SK-N-SH treated with all-trans-retinoic acid at 6 μM for 48 hours (cell line): ENCODE measurements around the gene ZC2HC1C.

Source experiments
- ATAC-seq: fragments of 200-7000 bp; cut with Tn5 transposase; 3 replicates; pipeline ENCODE4 v1.9.1; 2020; ENCODE audit warnings: mild to moderate bottlenecking, moderate library complexity
- ARNTL ChIP-seq: fragments of 450-650 bp; formaldehyde crosslinking; IDR thresholded peaks from 2 replicates; pipeline ENCODE4 v1.5.0; 2020; ENCODE audit warnings: low read depth, mild to moderate bottlenecking, moderate library complexity, borderline replicate concordance
- BACH2 ChIP-seq: fragments of 250-450 bp; sonication (Bioruptor Pico); IDR thresholded peaks from 2 replicates; pipeline ENCODE4 v1.9.0; 2021; ENCODE audit warnings: mild to moderate bottlenecking, borderline replicate concordance
- CSDC2 ChIP-seq: fragments of 250-450 bp; sonication (Bioruptor Pico); IDR thresholded peaks from 2 replicates; pipeline ENCODE4 v1.5.0; 2020; ENCODE audit warnings: mild to moderate bottlenecking, moderate library complexity
- CSRNP3 ChIP-seq: fragments of 250-450 bp; sonication (Bioruptor Pico); IDR thresholded peaks from 2 replicates; pipeline ENCODE4 v1.5.1; 2021; ENCODE audit warnings: mild to moderate bottlenecking, moderate library complexity
- ISL1 ChIP-seq: fragments of 250-450 bp; sonication (Bioruptor Pico); IDR thresholded peaks from 2 replicates; pipeline ENCODE4 v2.1.2; 2022; ENCODE audit warnings: mild to moderate bottlenecking, moderate library complexity
- OSR1 ChIP-seq: fragments of 250-450 bp; sonication (Bioruptor Pico); IDR thresholded peaks from 2 replicates; pipeline ENCODE4 v1.8.0; 2022; ENCODE audit warnings: moderate library complexity, mild to moderate bottlenecking, inconsistent platforms
- PATZ1 ChIP-seq: fragments of 250-450 bp; sonication (Bioruptor Pico); IDR thresholded peaks from 2 replicates; pipeline ENCODE4 v1.8.0; 2020; ENCODE audit warnings: mild to moderate bottlenecking, moderate library complexity, borderline replicate concordance
- PPARA ChIP-seq: fragments of 250-450 bp; sonication (Bioruptor Pico); IDR thresholded peaks from 2 replicates; pipeline ENCODE4 v1.5.0; 2020; ENCODE audit warnings: mild to moderate bottlenecking, borderline replicate concordance
- RARB ChIP-seq: fragments of 250-450 bp; sonication (Bioruptor Pico); IDR thresholded peaks from 2 replicates; pipeline ENCODE4 v1.8.0; 2021; ENCODE audit warnings: mild to moderate bottlenecking, moderate library complexity
- SNAI2 ChIP-seq: fragments of 250-450 bp; sonication (Bioruptor Pico); IDR thresholded peaks from 2 replicates; pipeline ENCODE4 v1.5.0; 2020; ENCODE audit warnings: mild to moderate bottlenecking, moderate library complexity
- TCF4 ChIP-seq: fragments of 250-450 bp; sonication (Bioruptor Pico); IDR thresholded peaks from 2 replicates; pipeline ENCODE4 v1.8.0; 2021; ENCODE audit warnings: mild to moderate bottlenecking, moderate library complexity, borderline replicate concordance
- ZC3H10 ChIP-seq: fragments of 250-450 bp; sonication (Bioruptor Pico); IDR thresholded peaks from 2 replicates; pipeline ENCODE4 v1.5.1; 2021; ENCODE audit warnings: mild to moderate bottlenecking, moderate library complexity
- ZFP3 ChIP-seq: fragments of 250-450 bp; sonication (Bioruptor Pico); IDR thresholded peaks from 2 replicates; pipeline ENCODE4 v1.5.0; 2020; ENCODE audit warnings: mild to moderate bottlenecking, moderate library complexity
- ZFP30 ChIP-seq: fragments of 450-650 bp; formaldehyde crosslinking; IDR thresholded peaks from 2 replicates; pipeline ENCODE4 v1.5.0; 2022; ENCODE audit warnings: mild to moderate bottlenecking, moderate library complexity
- ZNF565 ChIP-seq: fragments of 450-650 bp; formaldehyde crosslinking; conservative IDR thresholded peaks from 2 replicates; pipeline ENCODE4 v1.5.0; 2020; ENCODE audit warnings: low read depth, mild to moderate bottlenecking, moderate library complexity
- ZNF70 ChIP-seq: fragments of 450-650 bp; formaldehyde crosslinking; IDR thresholded peaks from 2 replicates; pipeline ENCODE4 v1.5.0; 2020; ENCODE audit warnings: mild to moderate bottlenecking, moderate library complexity
- ZNF8 ChIP-seq: fragments of 450-650 bp; formaldehyde crosslinking; IDR thresholded peaks from 2 replicates; pipeline ENCODE4 v1.5.0; 2020; ENCODE audit warnings: mild to moderate bottlenecking, moderate library complexity
- TF ChIP-seq, protein P1 (sequence below): fragments of 250-450 bp; sonication (Bioruptor Pico); IDR thresholded peaks from 2 replicates; pipeline ENCODE4 v1.8.0; 2021; ENCODE audit warnings: low read depth, mild to moderate bottlenecking, moderate library complexity, borderline replicate concordance
- TF ChIP-seq, protein P2 (sequence below): fragments of 250-450 bp; sonication (Bioruptor Pico); IDR thresholded peaks from 2 replicates; pipeline ENCODE4 v1.5.0; 2020; ENCODE audit warnings: mild to moderate bottlenecking, moderate library complexity

ZC2HC1C gene

DNA sequence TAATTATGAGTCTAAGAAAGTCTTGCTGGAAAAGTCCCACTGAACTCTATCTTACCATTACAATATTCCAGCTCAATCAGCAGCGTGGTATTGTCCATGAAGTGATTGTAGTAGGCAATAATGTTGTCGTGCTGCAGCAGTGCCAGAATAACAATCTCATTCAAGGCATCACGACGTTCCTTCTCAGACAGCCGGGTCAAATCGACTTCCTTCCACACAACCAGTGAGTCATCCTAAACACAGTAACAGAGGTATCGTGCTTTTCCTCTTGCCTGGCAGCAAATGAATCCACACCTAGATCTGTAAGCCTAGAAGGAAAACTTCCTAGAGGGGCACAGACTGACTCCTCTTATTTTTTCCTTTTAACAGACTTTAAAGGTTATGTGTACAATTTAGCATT lies 54.5 kb downstream of the ZC2HC1C start (continued):
- TF ChIP-seq, protein P1, sequence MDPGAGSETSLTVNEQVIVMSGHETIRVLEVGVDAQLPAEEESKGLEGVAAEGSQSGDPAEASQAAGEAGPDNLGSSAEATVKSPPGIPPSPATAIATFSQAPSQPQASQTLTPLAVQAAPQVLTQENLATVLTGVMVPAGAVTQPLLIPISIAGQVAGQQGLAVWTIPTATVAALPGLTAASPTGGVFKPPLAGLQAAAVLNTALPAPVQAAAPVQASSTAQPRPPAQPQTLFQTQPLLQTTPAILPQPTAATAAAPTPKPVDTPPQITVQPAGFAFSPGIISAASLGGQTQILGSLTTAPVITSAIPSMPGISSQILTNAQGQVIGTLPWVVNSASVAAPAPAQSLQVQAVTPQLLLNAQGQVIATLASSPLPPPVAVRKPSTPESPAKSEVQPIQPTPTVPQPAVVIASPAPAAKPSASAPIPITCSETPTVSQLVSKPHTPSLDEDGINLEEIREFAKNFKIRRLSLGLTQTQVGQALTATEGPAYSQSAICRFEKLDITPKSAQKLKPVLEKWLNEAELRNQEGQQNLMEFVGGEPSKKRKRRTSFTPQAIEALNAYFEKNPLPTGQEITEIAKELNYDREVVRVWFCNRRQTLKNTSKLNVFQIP, result no peak
- TF ChIP-seq RARB (CRISPR knock-in tag), result no peak
- no peak for TF ChIP-seq SNAI2 (CRISPR knock-in tag)

DNA sequence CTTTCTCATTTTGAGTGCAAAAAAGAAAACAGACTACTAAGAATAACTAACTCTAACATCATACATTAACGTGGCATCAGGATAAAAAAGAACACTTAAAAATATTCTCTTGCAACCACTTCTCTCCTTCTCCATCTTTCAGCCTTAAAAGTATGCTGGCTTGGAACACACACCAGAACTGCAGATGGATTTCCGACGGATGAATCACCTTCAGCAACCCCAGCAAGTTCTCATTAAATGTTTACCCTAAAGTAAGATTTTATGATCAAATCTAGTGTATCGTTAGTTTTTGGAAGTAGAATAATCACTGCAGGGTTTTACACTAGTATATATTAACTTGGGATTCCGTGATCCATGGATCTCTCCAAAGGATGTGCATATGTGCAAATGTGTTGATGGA lies 56.2 kb downstream of the ZC2HC1C start:
- ATAC-seq, result peak; percentile 35
- TF ChIP-seq ZNF8 (CRISPR knock-in tag) (no peak), TCF4 (no peak), SNAI2 (CRISPR knock-in tag) (no peak), CSDC2 (CRISPR knock-in tag) (no peak), PPARA (CRISPR knock-in tag) (no peak), ARNTL (no peak), ZFP3 (CRISPR knock-in tag) (no peak)
- TF ChIP-seq, protein P1, result no peak

- no peak for TF ChIP-seq ZC3H10 (CRISPR knock-in tag)
- no peak for TF ChIP-seq ZNF8 (CRISPR knock-in tag)
- TF ChIP-seq ZFP30 (CRISPR knock-in tag), result no peak
- TF ChIP-seq ZNF565 (CRISPR knock-in tag), result no peak
- TF ChIP-seq ZNF70 (CRISPR knock-in tag), result no peak
- TF ChIP-seq, protein P1, result no peak
- TF ChIP-seq ISL1, result no peak
- TF ChIP-seq SNAI2 (CRISPR knock-in tag), result no peak
- TF ChIP-seq, protein P2, sequence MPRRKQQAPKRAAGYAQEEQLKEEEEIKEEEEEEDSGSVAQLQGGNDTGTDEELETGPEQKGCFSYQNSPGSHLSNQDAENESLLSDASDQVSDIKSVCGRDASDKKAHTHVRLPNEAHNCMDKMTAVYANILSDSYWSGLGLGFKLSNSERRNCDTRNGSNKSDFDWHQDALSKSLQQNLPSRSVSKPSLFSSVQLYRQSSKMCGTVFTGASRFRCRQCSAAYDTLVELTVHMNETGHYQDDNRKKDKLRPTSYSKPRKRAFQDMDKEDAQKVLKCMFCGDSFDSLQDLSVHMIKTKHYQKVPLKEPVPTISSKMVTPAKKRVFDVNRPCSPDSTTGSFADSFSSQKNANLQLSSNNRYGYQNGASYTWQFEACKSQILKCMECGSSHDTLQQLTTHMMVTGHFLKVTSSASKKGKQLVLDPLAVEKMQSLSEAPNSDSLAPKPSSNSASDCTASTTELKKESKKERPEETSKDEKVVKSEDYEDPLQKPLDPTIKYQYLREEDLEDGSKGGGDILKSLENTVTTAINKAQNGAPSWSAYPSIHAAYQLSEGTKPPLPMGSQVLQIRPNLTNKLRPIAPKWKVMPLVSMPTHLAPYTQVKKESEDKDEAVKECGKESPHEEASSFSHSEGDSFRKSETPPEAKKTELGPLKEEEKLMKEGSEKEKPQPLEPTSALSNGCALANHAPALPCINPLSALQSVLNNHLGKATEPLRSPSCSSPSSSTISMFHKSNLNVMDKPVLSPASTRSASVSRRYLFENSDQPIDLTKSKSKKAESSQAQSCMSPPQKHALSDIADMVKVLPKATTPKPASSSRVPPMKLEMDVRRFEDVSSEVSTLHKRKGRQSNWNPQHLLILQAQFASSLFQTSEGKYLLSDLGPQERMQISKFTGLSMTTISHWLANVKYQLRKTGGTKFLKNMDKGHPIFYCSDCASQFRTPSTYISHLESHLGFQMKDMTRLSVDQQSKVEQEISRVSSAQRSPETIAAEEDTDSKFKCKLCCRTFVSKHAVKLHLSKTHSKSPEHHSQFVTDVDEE (CRISPR knock-in tag), result no peak
- no peak for TF ChIP-seq PPARA (CRISPR knock-in tag)
- TF ChIP-seq OSR1 (CRISPR knock-in tag), result no peak
- no peak for TF ChIP-seq PATZ1
- no peak for TF ChIP-seq CSDC2 (CRISPR knock-in tag)
- TF ChIP-seq RARB (CRISPR knock-in tag), result no peak
- no peak for TF ChIP-seq ARNTL
These were observed 56.7 kb downstream of the ZC2HC1C start for GRCh38 chr14:75126121-75126544.

GRCh38 chr14:75126679-75127473 lies 57.4 kb downstream of the ZC2HC1C start, which contains the start of gene NEK9:
TSS of gene NEK9 (minus strand) at chr14:75127048. CDS start at chr14:75126921, 127 bp downstream.
- TF ChIP-seq CSDC2 (CRISPR knock-in tag) (peak; percentile 34; the same call in 1 of the 2 replicates), BACH2 (no peak), ISL1 (0 out of 2 replicates have a peak, but pooled peaks have one; percentile 8), TCF4 (no peak), ZC3H10 (CRISPR knock-in tag) (no peak), ZFP3 (CRISPR knock-in tag) (0 out of 2 replicates have a peak, but pooled peaks have one; percentile 30), CSRNP3 (CRISPR knock-in tag) (no peak), ZNF70 (CRISPR knock-in tag) (peak; percentile 32; the same call in 1 of the 2 replicates)
- TF ChIP-seq, protein P1, result 0 out of 2 replicates have a peak, but pooled peaks have one; percentile 14
- ATAC-seq, result peak; percentile 91

More at GRCh38 chr14:75126121-75126544, 56.7 kb downstream of the ZC2HC1C start:
- ATAC-seq, result no peak

DNA sequence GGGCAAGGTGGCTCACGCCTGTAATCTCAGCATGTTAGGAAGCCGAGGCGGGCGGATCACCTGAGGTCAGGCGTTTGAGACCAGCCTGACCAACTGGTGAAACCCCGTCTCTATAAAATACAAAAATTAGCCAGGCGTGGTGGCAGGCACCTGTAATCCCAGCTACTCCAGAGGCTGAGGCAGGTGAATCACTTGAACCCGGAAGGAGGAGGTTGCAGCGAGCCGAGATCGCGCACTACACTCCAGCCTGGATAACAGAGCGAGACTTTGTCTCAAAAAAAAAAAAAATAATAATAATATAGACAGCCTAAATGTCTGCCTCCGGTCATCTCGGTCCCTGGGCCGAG lies 58.0 kb downstream of the ZC2HC1C start:
- peak; percentile 3 for ATAC-seq
